ENCODE results near the gene YTHDF1.

YTHDF1 gene

GRCh38 chr20:63151554-63152321 is 64.2 kb downstream of the YTHDF1 start:
- TF ChIP-seq CTCF (IDR thresholded peaks at IDR 0.05; ENCODE audit: low read depth, low read length) (no peak), EZH2phosphoT487 (IDR thresholded peaks at IDR 0.05; ENCODE audit: low read depth) (no peak)

GRCh38 chr20:63150911-63151531 is 64.9 kb downstream of the YTHDF1 start:
- Histone ChIP-seq H3K36me3 (replicated peaks; ENCODE audit: low read depth, low read length) (no peaks in the 10 kb centered on the region), H3K4me3 (ENCODE audit: low read length) (no peak overlapping the region), H3K27me3 (ENCODE audit: low read depth, low read length) (peaks cover 42% of the 10 kb centered on the region; the same call in 1 of the 2 replicates), H3K27ac (ENCODE audit: low read length) (no peak overlapping the region), H3K4me1 (ENCODE audit: low read length) (no peaks in the 10 kb centered on the region), H3K9me3 (ENCODE audit: insufficient read depth, low read length) (peaks cover 11% of the 10 kb centered on the region; the same call in 1 of the 2 replicates), H4K20me1 (ENCODE audit: insufficient read depth, low read length) (no peaks in the 10 kb centered on the region), H3K4me2 (ENCODE audit: low read length) (no peak overlapping the region), H3K79me2 (ENCODE audit: low read length) (no peaks in the 10 kb centered on the region), H2AFZ (ENCODE audit: low read depth, low read length) (no peak overlapping the region), H3K9ac (ENCODE audit: low read length) (no peak overlapping the region)
- TF ChIP-seq CTCF (IDR thresholded peaks at IDR 0.05; ENCODE audit: low read depth, low read length) = no peak
- TF ChIP-seq EZH2phosphoT487 (IDR thresholded peaks at IDR 0.05; ENCODE audit: low read depth) = no peak

More at GRCh38 chr20:63151554-63152321, 64.2 kb downstream of the YTHDF1 start:
- H3K9ac ChIP-seq (ENCODE audit: low read length) = no peak overlapping the region
- H3K27ac ChIP-seq (ENCODE audit: low read length) = no peak overlapping the region
- H3K4me1 ChIP-seq (ENCODE audit: low read length) = no peaks in the 10 kb centered on the region
- H3K4me2 ChIP-seq (ENCODE audit: low read length) = no peak overlapping the region
- no peak overlapping the region for H2AFZ ChIP-seq (ENCODE audit: low read depth, low read length)
- no peaks in the 10 kb centered on the region for H3K79me2 ChIP-seq (ENCODE audit: low read length)
- H3K9me3 ChIP-seq (ENCODE audit: insufficient read depth, low read length) = peaks cover 11% of the 10 kb centered on the region; the same call in 1 of the 2 replicates
- no peaks in the 10 kb centered on the region for H4K20me1 ChIP-seq (ENCODE audit: insufficient read depth, low read length)
- H3K4me3 ChIP-seq (ENCODE audit: low read length) = no peak overlapping the region
- peaks cover 37% of the 10 kb centered on the region; the same call in 1 of the 2 replicates for H3K27me3 ChIP-seq (ENCODE audit: low read depth, low read length)
- H3K36me3 ChIP-seq (replicated peaks; ENCODE audit: low read depth, low read length) = no peaks in the 10 kb centered on the region

- Histone ChIP-seq H3K4me2 (ENCODE audit: low read length) (no peak overlapping the region), H2AFZ (ENCODE audit: low read depth, low read length) (no peak overlapping the region), H3K27me3 (ENCODE audit: low read depth, low read length) (peaks cover 41% of the 10 kb centered on the region), H3K4me1 (ENCODE audit: low read length) (no peaks in the 10 kb centered on the region), H3K4me3 (ENCODE audit: low read length) (no peak overlapping the region), H3K9me3 (ENCODE audit: insufficient read depth, low read length) (peaks cover 11% of the 10 kb centered on the region; the same call in 1 of the 2 replicates), H3K36me3 (replicated peaks; ENCODE audit: low read depth, low read length) (no peaks in the 10 kb centered on the region), H3K27ac (ENCODE audit: low read length) (no peak overlapping the region), H4K20me1 (ENCODE audit: insufficient read depth, low read length) (no peaks in the 10 kb centered on the region), H3K9ac (ENCODE audit: low read length) (no peak overlapping the region), H3K79me2 (ENCODE audit: low read length) (no peaks in the 10 kb centered on the region)
- TF ChIP-seq CTCF (IDR thresholded peaks at IDR 0.05; ENCODE audit: low read depth, low read length) = no peak
- TF ChIP-seq EZH2phosphoT487 (IDR thresholded peaks at IDR 0.05; ENCODE audit: low read depth) = no peak
Observed at GRCh38 chr20:63150391-63150898, 65.5 kb downstream of the YTHDF1 start.

GRCh38 chr20:63149531-63150192 is 66.3 kb downstream of the YTHDF1 start:
- Histone ChIP-seq H3K9me3 (ENCODE audit: insufficient read depth, low read length) (peaks cover 11% of the 10 kb centered on the region; the same call in 1 of the 2 replicates), H4K20me1 (ENCODE audit: insufficient read depth, low read length) (no peaks in the 10 kb centered on the region), H3K9ac (ENCODE audit: low read length) (no peak overlapping the region), H3K27me3 (ENCODE audit: low read depth, low read length) (peaks cover 42% of the 10 kb centered on the region), H3K36me3 (replicated peaks; ENCODE audit: low read depth, low read length) (no peaks in the 10 kb centered on the region), H3K79me2 (ENCODE audit: low read length) (no peaks in the 10 kb centered on the region), H3K4me2 (ENCODE audit: low read length) (no peak overlapping the region), H3K27ac (ENCODE audit: low read length) (no peak overlapping the region), H2AFZ (ENCODE audit: low read depth, low read length) (no peak overlapping the region), H3K4me1 (ENCODE audit: low read length) (no peaks in the 10 kb centered on the region), H3K4me3 (ENCODE audit: low read length) (no peak overlapping the region)
- TF ChIP-seq EZH2phosphoT487 (IDR thresholded peaks at IDR 0.05; ENCODE audit: low read depth) (no peak), CTCF (IDR thresholded peaks at IDR 0.05; ENCODE audit: low read depth, low read length) (no peak)

Measured in OCI-LY3 (cell line).